GM23338 (cell line): Measurements from ENCODE around the gene KCNJ11.
A peak's percentile ranks its signal among the peaks of the same experiment; 100 is the strongest.

Experiments
- CTCF ChIP-seq, 2 experiments: fragments of 200-600 bp in 1 of 2; sonication (generic) in 1 of 2; conservative IDR thresholded peaks; 2 replicates each; pipeline versions ENCODE4 v1.5.1 to v1.6.1; 2016 to 2017; ENCODE audit warnings: antibody characterized with exemption in 2 of 2, low read depth in 2 of 2, mild to moderate bottlenecking in 2 of 2, moderate library complexity in 1 of 2
- REST ChIP-seq: IDR thresholded peaks from one replicate; pipeline ENCODE4 v1.6.1; 2018; ENCODE audit warnings: antibody characterized with exemption; ENCODE audit not compliant: unreplicated experiment
- TF ChIP-seq, protein P1 (sequence below): IDR thresholded peaks from 2 replicates; pipeline ENCODE4 v1.6.1; 2016; ENCODE audit warnings: antibody characterized with exemption

DNA sequence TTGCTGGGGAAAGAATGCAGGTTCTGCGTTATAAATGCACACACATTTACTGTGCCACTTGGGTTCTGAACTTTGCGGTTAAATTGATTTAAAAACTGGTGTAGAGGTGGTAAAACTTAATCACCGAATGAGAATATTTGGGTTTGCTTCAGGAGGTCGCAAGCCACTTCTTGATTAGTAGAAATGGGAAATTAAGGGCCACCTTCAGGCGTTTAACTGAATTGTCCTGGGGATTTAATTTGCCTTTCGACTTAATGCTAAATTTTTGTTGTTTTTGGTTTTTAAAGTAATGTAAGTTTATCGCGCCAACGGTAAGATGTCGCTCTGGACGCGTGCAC, 37.3 kb downstream of the KCNJ11 start:
- TF ChIP-seq REST (no peak), CTCF (conservative IDR thresholded peaks at IDR 0.05; ENCODE audit: low read depth in 2 of 2) (peak in 1 of 2 experiments; percentile 34; a peak in 1 of 4 replicates)
- TF ChIP-seq, protein P1, sequence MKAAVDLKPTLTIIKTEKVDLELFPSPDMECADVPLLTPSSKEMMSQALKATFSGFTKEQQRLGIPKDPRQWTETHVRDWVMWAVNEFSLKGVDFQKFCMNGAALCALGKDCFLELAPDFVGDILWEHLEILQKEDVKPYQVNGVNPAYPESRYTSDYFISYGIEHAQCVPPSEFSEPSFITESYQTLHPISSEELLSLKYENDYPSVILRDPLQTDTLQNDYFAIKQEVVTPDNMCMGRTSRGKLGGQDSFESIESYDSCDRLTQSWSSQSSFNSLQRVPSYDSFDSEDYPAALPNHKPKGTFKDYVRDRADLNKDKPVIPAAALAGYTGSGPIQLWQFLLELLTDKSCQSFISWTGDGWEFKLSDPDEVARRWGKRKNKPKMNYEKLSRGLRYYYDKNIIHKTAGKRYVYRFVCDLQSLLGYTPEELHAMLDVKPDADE: no peak
